Stomach (tissue), 19 donors: ENCODE results near the gene OR2M2. TPM values are rescaled to one million over a fixed set of nuclear protein-coding genes. Genes with fewer than 3 reads are reported as not detected.

Experiments
- DNase-seq, 2 donors: peaks; one replicate each; pipeline versions ENCODE4 v3.0.0 to v3.0.0-alpha.2; 2013 to 2019
- H3K27ac ChIP-seq, 5 donors: fragments of 200-600 bp in 4 of 5; sonication (generic) in 4 of 5; one replicate each; pipeline ENCODE4 v1.5.1; 2013 to 2019; ENCODE audit warnings: mild to moderate bottlenecking in 1 of 5, moderate library complexity in 1 of 5
- H3K27me3 ChIP-seq, 3 donors: fragments of 200-600 bp; sonication (generic); one replicate each; pipeline ENCODE4 v1.5.1; 2017 to 2019; ENCODE audit warnings: mixed run types in 1 of 3
- H3K36me3 ChIP-seq, 4 donors: fragments of 200-600 bp; sonication (generic); 1 replicate in 3 of 4; 2 replicates in 1 of 4; pipeline ENCODE4 v1.5.1; 2016 to 2019
- H3K4me1 ChIP-seq, 4 donors: fragments of 200-600 bp; sonication (generic); one replicate each; pipeline ENCODE4 v1.5.1; 2016 to 2019
- H3K4me3 ChIP-seq, 4 donors: fragments of 200-600 bp; sonication (generic) in 3 of 4; one replicate each; pipeline ENCODE4 v1.5.1; 2016 to 2019; ENCODE audit warnings: mild to moderate bottlenecking in 1 of 4
- H3K9me3 ChIP-seq, 4 donors: fragments of 200-600 bp; sonication (generic); one replicate each; pipeline ENCODE4 v1.5.1; 2016 to 2019
- CTCF ChIP-seq, 7 experiments: fragments of 450-650 bp in 4 of 7; fragments of 200-600 bp in 3 of 7; sonication (generic) in 3 of 7; IDR thresholded peaks; one replicate each; pipeline ENCODE4 v1.5.1; 2016 to 2019; ENCODE audit warnings: antibody characterized with exemption in 7 of 7, control low read depth in 2 of 7, mild to moderate bottlenecking in 1 of 7
- EP300 ChIP-seq: sonication (generic); formaldehyde crosslinking; IDR thresholded peaks from one replicate; pipeline ENCODE4 v1.6.1; 2017; ENCODE audit warnings: antibody characterized with exemption
- POLR2A ChIP-seq, 4 donors: fragments of 450-650 bp; IDR thresholded peaks; one replicate each; pipeline ENCODE4 v1.6.1; 2016; ENCODE audit warnings: antibody characterized with exemption in 4 of 4, control low read depth in 2 of 4, mild to moderate bottlenecking in 1 of 4, moderate library complexity in 1 of 4
- POLR2AphosphoS5 ChIP-seq, 3 donors: sonication (generic); formaldehyde crosslinking; IDR thresholded peaks; one replicate each; pipeline ENCODE4 v1.6.1; 2016; ENCODE audit warnings: antibody characterized with exemption in 3 of 3
- WGBS, 5 donors: extraction: QIAGEN DNeasy Blood & Tissue Kit in 3 of 5; methylation state at CpG; one replicate each; pipeline versions ENCODE4 v1.1.5 to v1.1.7; 2013 to 2018; 5-methylcytosine and 5-hydroxymethylcytosine counted together
- intact Hi-C: fragments of 100-400 bp; cut with DNase I; formaldehyde crosslinking; loops from one replicate; pipeline ENCODE4 v1.15.1; 2023; ENCODE audit warnings: low total_unique reads
- long read RNA-seq, 10 donors: transcript quantifications; one replicate each; lab custom pipeline, GENCODE V29; 2026
- polyA plus RNA-seq, 3 donors: library from polyadenylated mRNA; stranded (reverse); fragments of 200-250 nt; gene quantifications; one replicate each; pipeline ENCODE4 v1.2.3, GENCODE V29; 2013
- total RNA-seq, 5 donors: library from RNA; depleted of rRNA; stranded (reverse); fragments of >200 nt; gene quantifications; one replicate each; pipeline versions ENCODE4 v1.1.0 to v1.2.3, GENCODE V29; 2014 to 2016
- donor health status: healthy with polysubstance abuse.
- donor health status: Bipolar disorder and iron deficiency.
- donor health status: healthy.

Gene OR2M2
- total RNA-seq (not detected), polyA plus RNA-seq (not detected)
- long read RNA-seq, donor 1: 0 reads
- long read RNA-seq, donor 2: 0 reads
- long read RNA-seq, donor 3: 0 reads
- long read RNA-seq, donor 4: 0 reads
- long read RNA-seq, donor 5: 0 reads
- long read RNA-seq, donor 6: 0 reads
- long read RNA-seq, donor 7: 0 reads
- long read RNA-seq, donor 8: 0 reads
- long read RNA-seq, donor 9: 0 reads
- long read RNA-seq, donor 10: 0 reads

GRCh38 chr1:248174521-248174920, at the start of gene OR2M2:
Gene OR2M2, plus strand, starts transcription at chr1:248174821. Its CDS starts 5,165 bp downstream, at chr1:248179986.
- H3K36me3 ChIP-seq: no peaks in the 10 kb centered on the region
- DNase-seq: no peak
- intact Hi-C loops: no loop called here
- TF ChIP-seq POLR2AphosphoS5 (IDR thresholded peaks at IDR 0.05) (no peak), CTCF (IDR thresholded peaks at IDR 0.05) (no peak), POLR2A (IDR thresholded peaks at IDR 0.05) (no peak), EP300 (no peak)
- H3K4me3 ChIP-seq: no peak within 1 kb of the TSS
- H3K4me1 ChIP-seq: no peaks in the 10 kb centered on the region
- no peaks in the 10 kb centered on the region for H3K9me3 ChIP-seq
- H3K27me3 ChIP-seq: no peaks in the 10 kb centered on the region
- H3K27ac ChIP-seq: no peak within 1 kb of the TSS

GRCh38 chr1:248127653-248128052, 47.0 kb upstream of the OR2M2 start:
- Histone ChIP-seq H3K27me3 (no peaks in the 10 kb centered on the region), H3K9me3 (peaks cover 0 to 52% (median 23%) of the 10 kb centered on the region in 4 donors), H3K4me1 (no peaks in the 10 kb centered on the region), H3K36me3 (no peaks in the 10 kb centered on the region), H3K27ac (no peak overlapping the region), H3K4me3 (no peak overlapping the region)
- TF ChIP-seq EP300 (no peak), POLR2A (IDR thresholded peaks at IDR 0.05) (no peak), CTCF (IDR thresholded peaks at IDR 0.05) (no peak), POLR2AphosphoS5 (IDR thresholded peaks at IDR 0.05) (no peak)
- DNase-seq: no peak
- 79 to 90% (median 84%) methylated on average over 5 of the region's 5 CpGs for WGBS, 5 donors
- intact Hi-C loops: no loop called here

- H3K27me3 ChIP-seq: no peaks in the 10 kb centered on the region
- intact Hi-C loops: no loop called here
- H3K4me3 ChIP-seq: no peak overlapping the region
- no peaks in the 10 kb centered on the region for H3K36me3 ChIP-seq
- H3K9me3 ChIP-seq: peaks cover 0 to 21% (median 8%) of the 10 kb centered on the region in 4 donors
- TF ChIP-seq POLR2A (IDR thresholded peaks at IDR 0.05): no peak
- no peak for TF ChIP-seq POLR2AphosphoS5 (IDR thresholded peaks at IDR 0.05)
- no peak for TF ChIP-seq EP300
- no peak for TF ChIP-seq CTCF (IDR thresholded peaks at IDR 0.05)
- H3K27ac ChIP-seq: no peak overlapping the region
- no peak for DNase-seq
- WGBS, 5 donors: 62 to 76% (median 67%) methylated on average over 21 of the region's 21 CpGs
- H3K4me1 ChIP-seq: no peaks in the 10 kb centered on the region
Observed at GRCh38 chr1:248136811-248137210, 37.8 kb upstream of the OR2M2 start.

GRCh38 chr1:248140846-248141245, 33.8 kb upstream of the OR2M2 start:
- Histone ChIP-seq H3K27ac (no peak overlapping the region), H3K36me3 (no peaks in the 10 kb centered on the region), H3K9me3 (peaks cover 0 to 6% (median 5%) of the 10 kb centered on the region in 4 donors), H3K27me3 (no peaks in the 10 kb centered on the region), H3K4me1 (no peaks in the 10 kb centered on the region), H3K4me3 (no peak overlapping the region)
- whole genome bisulfite sequencing, 5 donors: 60 to 86% (median 69%) methylated on average over 1 of the region's 1 CpG
- DNase-seq: no peak
- no peak for TF ChIP-seq POLR2AphosphoS5 (IDR thresholded peaks at IDR 0.05)
- TF ChIP-seq POLR2A (IDR thresholded peaks at IDR 0.05): no peak
- no peak for TF ChIP-seq EP300
- no peak for TF ChIP-seq CTCF (IDR thresholded peaks at IDR 0.05)
- intact Hi-C loops: no loop called here
